ENCODE data around the gene ARHGAP4.
A peak's percentile ranks its signal among the peaks of the same experiment; 100 is the strongest.

Gene ARHGAP4

DNA sequence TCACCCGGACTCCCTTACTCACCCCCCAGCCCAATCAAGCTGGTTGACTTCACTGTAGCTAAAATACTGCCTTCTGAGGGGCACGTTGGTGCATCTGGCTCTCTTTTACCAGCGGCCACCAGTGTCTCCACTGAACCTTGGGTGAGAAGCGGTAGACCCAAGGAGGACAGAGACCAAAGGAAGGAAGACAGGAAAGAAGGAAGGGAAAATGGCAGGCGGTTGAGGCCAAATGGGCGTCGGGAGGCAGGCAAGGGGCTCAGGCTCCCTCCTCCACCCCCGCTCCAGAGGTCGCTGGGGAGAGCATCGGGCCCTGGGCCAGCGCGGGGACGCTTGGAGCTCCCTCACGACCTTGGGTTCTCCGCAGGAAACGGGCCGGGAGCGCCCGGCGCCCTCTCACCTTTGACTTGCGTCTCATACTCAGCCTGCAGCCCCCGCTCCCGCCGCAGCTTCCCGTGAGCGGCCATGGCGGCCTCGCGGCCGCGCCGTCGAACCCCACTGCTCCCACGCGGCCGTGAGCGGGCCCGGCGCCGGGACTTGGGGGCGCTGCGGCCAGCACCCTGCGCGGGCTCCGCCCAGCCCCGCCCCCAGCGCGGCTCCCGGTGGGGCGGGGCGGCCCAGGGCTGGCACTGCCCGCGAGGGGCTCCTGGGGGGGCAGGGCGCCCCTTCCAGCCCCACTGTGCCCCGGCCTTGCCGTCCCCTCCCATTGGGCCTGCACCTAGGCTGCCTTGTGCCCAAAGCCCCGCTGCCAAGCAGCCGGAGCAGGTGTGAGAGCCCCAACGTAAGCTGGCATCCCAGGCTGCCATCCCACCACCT, at the start of gene ARHGAP4:
Gene ARHGAP4, minus strand, starts transcription at position 526 of the 813 bp plus-strand sequence. Its CDS starts 62 bp downstream, at position 464.
- Histone ChIP-seq H3K9me2 (ENCODE audit: low read depth, low read length) (no peaks in the 10 kb centered on the region), H3K4me2 (ENCODE audit: low read length) (peak within 1 kb of the TSS; percentile 95), H3K36me3 (ENCODE audit: insufficient read depth, low read length) (peaks cover 23% of the 10 kb centered on the region; the same call in 1 of the 2 replicates), H3K27me3 (ENCODE audit: insufficient read depth, low read length) (no peaks in the 10 kb centered on the region), H3F3A (ENCODE audit: insufficient read depth, low read length) (no peaks in the 10 kb centered on the region), H4K20me1 (ENCODE audit: insufficient read depth, low read length) (no peaks in the 10 kb centered on the region), H3K27ac (ENCODE audit: low read depth, low read length, poor library complexity, severe bottlenecking) (peak within 1 kb of the TSS; percentile 100), H3K4me1 (ENCODE audit: insufficient read depth, low read length, severe bottlenecking) (peaks cover 59% of the 10 kb centered on the region), H3K9ac (ENCODE audit: low read length) (peak within 1 kb of the TSS; percentile 97), H3K79me2 (ENCODE audit: insufficient read depth, low read length) (no peaks in the 10 kb centered on the region), H3K9me3 (ENCODE audit: low read length) (no peaks in the 10 kb centered on the region), H2AFZ (ENCODE audit: low read length) (no peak within 1 kb of the TSS), H3K4me3 (ENCODE audit: low read depth, low read length, poor library complexity, severe bottlenecking) (peak within 1 kb of the TSS; percentile 95)
- TF ChIP-seq EZH2 (IDR thresholded peaks at IDR 0.05; ENCODE audit: borderline replicate concordance, low read length), result no peak
- TF ChIP-seq, protein P1, sequence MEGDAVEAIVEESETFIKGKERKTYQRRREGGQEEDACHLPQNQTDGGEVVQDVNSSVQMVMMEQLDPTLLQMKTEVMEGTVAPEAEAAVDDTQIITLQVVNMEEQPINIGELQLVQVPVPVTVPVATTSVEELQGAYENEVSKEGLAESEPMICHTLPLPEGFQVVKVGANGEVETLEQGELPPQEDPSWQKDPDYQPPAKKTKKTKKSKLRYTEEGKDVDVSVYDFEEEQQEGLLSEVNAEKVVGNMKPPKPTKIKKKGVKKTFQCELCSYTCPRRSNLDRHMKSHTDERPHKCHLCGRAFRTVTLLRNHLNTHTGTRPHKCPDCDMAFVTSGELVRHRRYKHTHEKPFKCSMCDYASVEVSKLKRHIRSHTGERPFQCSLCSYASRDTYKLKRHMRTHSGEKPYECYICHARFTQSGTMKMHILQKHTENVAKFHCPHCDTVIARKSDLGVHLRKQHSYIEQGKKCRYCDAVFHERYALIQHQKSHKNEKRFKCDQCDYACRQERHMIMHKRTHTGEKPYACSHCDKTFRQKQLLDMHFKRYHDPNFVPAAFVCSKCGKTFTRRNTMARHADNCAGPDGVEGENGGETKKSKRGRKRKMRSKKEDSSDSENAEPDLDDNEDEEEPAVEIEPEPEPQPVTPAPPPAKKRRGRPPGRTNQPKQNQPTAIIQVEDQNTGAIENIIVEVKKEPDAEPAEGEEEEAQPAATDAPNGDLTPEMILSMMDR (IDR thresholded peaks at IDR 0.05; ENCODE audit: low read length), result no peak

DNA sequence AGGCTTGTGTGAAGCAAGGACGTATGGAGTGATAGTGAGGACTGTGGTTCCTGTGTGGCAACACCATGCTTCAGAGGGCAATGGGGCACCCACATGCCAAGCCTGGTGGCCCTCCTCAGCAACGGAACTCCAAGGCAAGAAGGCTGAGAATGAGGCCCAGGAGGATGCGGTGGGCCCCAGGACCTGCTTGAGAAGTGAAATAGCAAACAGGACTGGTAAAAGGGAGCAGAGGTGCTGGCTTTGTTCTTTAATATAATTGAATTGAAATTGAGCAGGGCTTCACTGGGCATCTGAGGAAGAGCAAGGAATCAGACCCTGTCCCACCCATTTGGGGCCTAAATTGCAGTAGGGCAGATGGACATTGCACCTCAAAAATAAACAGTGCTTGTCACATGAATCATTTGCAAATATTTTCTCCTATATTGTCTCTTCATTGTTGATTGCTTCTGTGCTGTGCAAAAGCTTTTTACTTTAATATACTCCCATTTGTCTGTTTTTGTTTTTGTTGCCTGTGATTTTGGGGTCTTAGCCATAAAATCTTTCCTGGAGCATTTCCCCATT, 48.7 kb upstream of the ARHGAP4 start:
- no peak overlapping the region for H3K4me3 ChIP-seq (ENCODE audit: low read depth, low read length, poor library complexity, severe bottlenecking)
- no peaks in the 10 kb centered on the region for H3F3A ChIP-seq (ENCODE audit: insufficient read depth, low read length)
- H4K20me1 ChIP-seq (ENCODE audit: insufficient read depth, low read length), result no peaks in the 10 kb centered on the region
- no peak overlapping the region; the same call in 1 of the 2 replicates for H3K4me2 ChIP-seq (ENCODE audit: low read length)
- peak overlapping the region; percentile 100; the same call in 1 of the 2 replicates for H3K9ac ChIP-seq (ENCODE audit: low read length)
- H3K9me2 ChIP-seq (ENCODE audit: low read depth, low read length), result no peaks in the 10 kb centered on the region
- peaks cover under 1% of the 10 kb centered on the region; the same call in 1 of the 2 replicates for H3K36me3 ChIP-seq (ENCODE audit: insufficient read depth, low read length)
- H3K27ac ChIP-seq (ENCODE audit: low read depth, low read length, poor library complexity, severe bottlenecking), result peak overlapping the region; percentile 98
- H2AFZ ChIP-seq (ENCODE audit: low read length), result no peak overlapping the region
- no peaks in the 10 kb centered on the region for H3K79me2 ChIP-seq (ENCODE audit: insufficient read depth, low read length)
- no peaks in the 10 kb centered on the region for H3K9me3 ChIP-seq (ENCODE audit: low read length)
- TF ChIP-seq, protein P1 (IDR thresholded peaks at IDR 0.05; ENCODE audit: low read length), result no peak
- no peak for TF ChIP-seq EZH2 (IDR thresholded peaks at IDR 0.05; ENCODE audit: borderline replicate concordance, low read length)
- no peaks in the 10 kb centered on the region for H3K27me3 ChIP-seq (ENCODE audit: insufficient read depth, low read length)
- H3K4me1 ChIP-seq (ENCODE audit: insufficient read depth, low read length, severe bottlenecking), result peaks cover 19% of the 10 kb centered on the region

DNA sequence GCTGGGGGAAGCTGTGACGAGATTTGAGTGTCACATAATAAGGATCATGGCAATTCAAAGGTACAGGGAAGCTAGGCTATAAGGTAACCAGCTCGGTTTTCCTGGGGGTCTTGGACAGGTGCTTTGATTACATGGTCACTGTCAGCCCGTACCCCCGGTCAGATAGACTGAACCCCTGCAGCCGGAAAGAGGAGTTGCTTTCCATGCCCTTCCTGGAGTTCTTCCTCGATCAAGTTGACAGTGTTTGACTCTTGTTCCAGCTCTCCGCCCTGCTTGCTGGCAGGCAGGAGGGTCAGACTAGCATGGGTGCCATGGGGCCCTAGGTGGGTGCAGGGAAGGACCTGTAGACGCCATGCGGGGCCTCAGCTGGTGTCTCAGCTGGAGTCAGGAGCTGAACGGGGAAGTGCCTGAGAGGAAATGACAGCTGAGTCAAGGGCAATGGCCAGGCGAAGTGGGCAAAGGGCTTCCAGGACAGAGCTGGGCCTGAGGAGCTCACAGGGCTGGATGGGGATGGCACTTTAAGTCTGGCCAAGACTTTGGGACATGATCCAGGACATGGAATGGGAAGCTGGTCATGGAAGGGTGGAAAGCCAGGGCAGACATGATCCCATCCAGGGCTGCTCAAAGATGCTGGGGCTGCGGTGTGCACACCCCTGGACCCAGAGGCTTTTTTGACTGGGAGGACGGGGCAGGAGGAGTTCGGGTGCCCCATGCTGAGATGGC, 48.1 kb upstream of the ARHGAP4 start:
- Histone ChIP-seq H3K9ac (ENCODE audit: low read length) (peak overlapping the region; percentile 100), H3K4me3 (ENCODE audit: low read depth, low read length, poor library complexity, severe bottlenecking) (peak overlapping the region; percentile 85), H4K20me1 (ENCODE audit: insufficient read depth, low read length) (no peaks in the 10 kb centered on the region), H3K79me2 (ENCODE audit: insufficient read depth, low read length) (peaks cover 6% of the 10 kb centered on the region), H3K27me3 (ENCODE audit: insufficient read depth, low read length) (no peaks in the 10 kb centered on the region), H3K36me3 (ENCODE audit: insufficient read depth, low read length) (peaks cover 6% of the 10 kb centered on the region; the same call in 1 of the 2 replicates), H3K4me2 (ENCODE audit: low read length) (peak overlapping the region; percentile 87), H3K27ac (ENCODE audit: low read depth, low read length, poor library complexity, severe bottlenecking) (peak overlapping the region; percentile 98), H2AFZ (ENCODE audit: low read length) (no peak overlapping the region), H3F3A (ENCODE audit: insufficient read depth, low read length) (no peaks in the 10 kb centered on the region), H3K9me2 (ENCODE audit: low read depth, low read length) (no peaks in the 10 kb centered on the region), H3K9me3 (ENCODE audit: low read length) (no peaks in the 10 kb centered on the region), H3K4me1 (ENCODE audit: insufficient read depth, low read length, severe bottlenecking) (peaks cover 21% of the 10 kb centered on the region)
- no peak for TF ChIP-seq EZH2 (IDR thresholded peaks at IDR 0.05; ENCODE audit: borderline replicate concordance, low read length)
- TF ChIP-seq, protein P1 (IDR thresholded peaks at IDR 0.05; ENCODE audit: low read length), result no peak
